HPDE6-E6E7 (cell line): Measurements from ENCODE around the gene CPXM1.
"Not testable (repeated sequence)": the region's sequence is repeated elsewhere in the genome, so short reads cannot be mapped to it uniquely, and the experiment has no call there.

Experiments used
- DNase-seq: peaks from one replicate; pipeline ENCODE4 v3.0.0; 2011; ENCODE audit warnings: missing footprints; ENCODE audit errors: extremely low spot score

Gene CPXM1

DNA sequence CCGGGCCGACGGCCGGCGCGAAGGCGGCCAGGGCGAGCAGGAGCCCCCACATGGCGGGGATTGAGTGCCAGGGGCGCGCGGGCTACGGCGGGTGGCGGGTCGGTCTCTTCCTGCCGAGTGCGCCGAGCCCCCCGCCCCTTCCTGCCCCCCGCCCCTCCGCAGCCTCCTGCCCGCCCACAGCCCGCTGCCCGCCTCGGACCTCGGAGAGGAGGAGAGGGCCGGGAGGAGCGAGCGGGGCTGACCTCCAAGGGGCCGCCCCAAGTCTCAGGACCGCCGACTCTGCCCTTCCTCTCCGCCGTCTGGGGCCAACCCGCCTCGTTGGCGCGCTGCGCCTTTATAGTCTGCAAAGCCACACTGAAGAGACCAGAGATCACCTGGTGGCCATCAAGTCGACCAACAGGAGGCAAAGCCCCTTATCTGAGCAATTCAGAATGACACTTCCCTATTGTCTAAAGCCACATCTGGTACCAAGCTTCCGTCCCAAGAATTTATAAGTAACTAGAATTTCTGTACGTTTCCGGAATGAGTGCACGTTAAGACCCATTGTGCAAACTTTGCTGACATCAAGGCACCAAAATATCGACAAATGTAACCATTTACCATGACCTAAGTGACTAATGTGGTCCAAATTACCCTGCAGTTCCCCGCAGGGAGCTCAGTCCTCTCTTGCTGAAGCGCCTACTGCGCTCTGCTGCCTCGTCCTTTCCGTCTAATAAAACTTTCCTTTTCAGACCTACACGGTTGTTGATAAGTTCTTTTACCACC lies at the start of gene CPXM1:
Gene CPXM1, minus strand, starts transcription at position 107 of the 765 bp plus-strand sequence. Its CDS starts 55 bp downstream, at position 52.
- no peak for DNase-seq

DNA sequence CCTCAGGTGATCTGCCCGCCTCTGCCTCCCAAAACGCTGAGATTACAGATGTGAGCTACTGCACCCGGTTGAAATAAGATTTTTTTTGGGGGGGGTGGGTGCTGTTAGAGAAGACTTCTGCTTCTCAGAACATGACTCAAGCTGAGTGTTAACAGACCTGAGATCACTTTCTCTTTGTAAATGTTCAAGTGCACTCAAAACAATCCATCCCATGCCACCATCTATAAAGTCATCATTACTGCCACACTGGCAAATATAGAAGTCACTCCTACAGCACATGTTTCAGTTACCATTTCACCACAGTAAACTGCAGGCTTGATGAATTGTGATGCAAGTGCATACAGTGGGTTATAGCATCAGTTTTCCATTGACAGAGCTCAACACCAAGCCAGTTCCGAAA lies 49.1 kb upstream of the CPXM1 start:
- no peak for DNase-seq

DNA sequence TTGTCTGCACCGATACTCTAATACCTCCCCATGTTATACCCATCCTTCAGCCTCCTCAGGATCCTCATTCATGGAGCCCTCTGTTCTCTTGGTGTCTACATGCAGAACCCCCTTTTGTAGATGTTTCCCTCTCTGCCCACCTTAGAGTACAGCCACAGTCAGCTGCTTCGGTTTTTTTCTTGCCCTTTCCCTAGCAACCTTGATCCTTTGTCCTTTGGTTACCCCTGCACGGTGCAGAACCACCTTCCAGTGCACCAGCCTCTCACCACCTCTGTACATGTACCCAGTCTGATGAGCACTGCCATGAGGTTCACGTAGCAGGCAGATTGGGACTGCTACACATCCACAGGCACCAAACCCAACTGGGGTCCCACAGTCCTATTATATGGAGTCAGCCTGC lies 47.4 kb upstream of the CPXM1 start:
- no peak for DNase-seq

DNA sequence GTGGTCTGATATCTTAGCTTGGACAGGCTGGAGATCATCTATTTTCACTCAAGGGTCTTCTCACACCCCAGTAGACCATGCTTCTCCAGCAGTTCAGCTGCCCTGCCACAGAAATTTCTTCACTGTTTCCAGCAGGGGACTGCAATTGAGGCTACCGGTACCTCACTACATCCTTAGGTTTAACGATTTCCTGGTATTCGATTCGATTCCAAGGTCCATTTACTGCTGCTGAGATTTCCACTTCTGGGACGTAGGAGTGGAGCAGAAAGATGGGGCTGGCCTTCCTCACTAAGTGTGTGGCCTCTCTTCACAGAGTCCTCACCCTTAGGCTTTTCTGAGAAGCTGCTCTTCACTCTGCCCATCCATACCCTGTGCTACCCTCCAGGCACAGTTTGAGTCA lies 46.3 kb upstream of the CPXM1 start:
- DNase-seq = no peak

DNA sequence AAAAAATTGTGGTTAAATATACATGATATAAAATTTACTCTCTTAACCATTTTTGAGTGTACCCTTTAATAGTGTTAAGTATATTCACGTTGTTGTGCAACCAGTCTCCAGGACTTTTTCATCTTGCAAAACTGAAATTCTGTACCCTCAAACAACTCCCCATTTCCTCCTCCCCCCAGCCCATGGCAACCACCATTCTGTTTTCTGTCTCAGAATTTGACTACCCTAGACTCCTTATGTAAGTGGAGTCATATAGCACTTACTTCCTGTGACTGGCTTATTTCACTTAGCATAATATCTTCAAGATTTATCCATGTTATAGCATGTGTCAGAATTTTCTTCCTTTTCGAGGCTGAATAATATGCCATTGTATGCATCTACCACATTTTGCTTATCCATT lies 45.2 kb upstream of the CPXM1 start:
- no peak for DNase-seq

DNA sequence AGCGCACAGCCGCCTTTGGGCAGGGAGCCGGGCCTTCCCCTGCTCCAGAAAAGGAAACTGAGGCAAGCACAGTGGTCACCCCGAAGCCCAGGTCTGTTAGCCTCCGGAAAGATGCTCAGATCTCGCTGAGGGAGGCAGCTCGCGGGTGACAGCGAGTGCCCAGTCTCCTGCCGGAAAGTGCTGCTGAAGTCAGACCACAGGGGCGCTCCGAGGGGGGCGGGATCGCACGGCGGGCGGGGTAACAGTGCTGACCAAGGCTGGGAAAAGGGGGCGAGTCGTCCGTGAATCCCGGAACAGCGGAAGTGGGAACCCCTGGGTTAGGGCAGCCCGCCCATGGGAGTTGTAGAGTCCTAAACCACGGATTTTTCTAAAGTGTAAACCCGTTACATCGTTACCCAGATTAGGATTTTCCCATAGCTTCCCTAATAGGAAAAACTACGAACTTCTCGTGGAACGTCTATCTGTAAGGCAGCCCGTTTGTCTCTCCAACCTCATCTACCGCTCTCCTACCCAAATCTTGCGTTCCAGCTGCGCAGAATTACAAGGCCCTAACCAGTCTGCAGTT lies 40.6 kb upstream of the CPXM1 start:
- peak; percentile 61 for DNase-seq

DNA sequence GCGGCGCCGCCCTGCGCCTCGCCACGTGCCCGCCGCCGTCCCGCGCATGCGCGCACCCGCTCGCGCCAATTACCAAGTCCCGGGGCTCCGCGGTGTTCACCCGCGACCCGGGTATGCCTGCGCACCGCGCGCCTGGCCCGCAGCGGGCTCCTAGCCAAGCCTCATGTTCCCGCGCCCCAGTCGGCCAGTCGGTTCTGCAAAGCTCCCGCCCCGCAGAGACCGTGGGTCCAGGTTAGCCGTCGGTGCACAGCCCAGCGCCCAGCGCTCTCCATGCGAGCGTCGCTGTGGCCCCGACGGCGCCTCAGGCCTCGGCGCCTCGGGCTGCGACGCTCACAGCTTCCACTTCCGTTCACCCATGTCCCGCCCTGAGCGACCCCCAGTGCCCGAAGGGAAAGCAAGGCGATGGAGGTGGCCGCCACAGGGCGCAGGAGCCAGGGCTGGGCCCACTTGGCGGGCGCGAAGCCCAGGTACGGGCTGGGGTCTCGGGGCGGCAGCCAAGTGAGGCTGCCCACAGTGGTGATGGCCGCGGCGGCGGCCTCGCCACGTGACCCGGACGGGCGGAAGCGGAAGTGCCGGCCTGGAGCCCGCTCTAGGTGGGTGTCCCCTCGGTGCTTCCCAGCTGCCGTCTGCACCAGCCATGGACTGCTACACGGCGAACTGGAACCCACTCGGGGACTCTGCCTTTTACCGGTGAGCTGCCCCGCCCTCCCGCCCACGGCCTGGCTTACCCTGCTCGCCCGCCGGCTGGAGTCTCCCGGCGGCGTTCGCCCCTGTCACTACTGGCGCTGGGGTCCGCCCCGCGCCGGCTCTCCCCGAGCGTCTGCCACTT lies 39.9 kb upstream of the CPXM1 start, which contains the start of the genes PCED1A and VPS16:
Gene PCED1A, minus strand, starts transcription at position 518 of the 829 bp plus-strand sequence. CDS start 743 bp downstream, outside the sequence.
Gene VPS16, plus strand, starts transcription at position 608 of the 829 bp plus-strand sequence. Its CDS starts 30 bp downstream, at position 638.
- DNase-seq = peak; percentile 99

DNA sequence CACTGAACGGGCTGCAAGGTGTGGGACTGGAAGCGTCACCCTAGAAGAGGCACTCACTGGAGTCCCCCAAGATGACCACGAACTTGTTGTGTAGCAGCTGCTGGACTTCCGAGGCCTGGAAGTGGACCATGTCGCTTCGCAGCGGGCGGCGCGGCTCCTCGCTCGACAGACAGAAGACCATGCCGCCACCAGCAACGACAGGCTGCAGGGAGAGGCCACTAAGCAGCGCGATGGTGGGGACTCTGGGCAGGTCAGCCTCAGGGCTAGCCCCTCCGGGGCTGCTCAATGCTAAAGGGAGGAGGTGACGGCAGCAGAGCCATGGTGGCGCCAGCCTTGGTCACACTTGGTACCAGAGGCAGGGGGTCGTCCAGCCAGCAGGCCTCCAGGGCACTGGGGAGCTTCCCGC lies 39.3 kb upstream of the CPXM1 start:
- DNase-seq = no peak

DNA sequence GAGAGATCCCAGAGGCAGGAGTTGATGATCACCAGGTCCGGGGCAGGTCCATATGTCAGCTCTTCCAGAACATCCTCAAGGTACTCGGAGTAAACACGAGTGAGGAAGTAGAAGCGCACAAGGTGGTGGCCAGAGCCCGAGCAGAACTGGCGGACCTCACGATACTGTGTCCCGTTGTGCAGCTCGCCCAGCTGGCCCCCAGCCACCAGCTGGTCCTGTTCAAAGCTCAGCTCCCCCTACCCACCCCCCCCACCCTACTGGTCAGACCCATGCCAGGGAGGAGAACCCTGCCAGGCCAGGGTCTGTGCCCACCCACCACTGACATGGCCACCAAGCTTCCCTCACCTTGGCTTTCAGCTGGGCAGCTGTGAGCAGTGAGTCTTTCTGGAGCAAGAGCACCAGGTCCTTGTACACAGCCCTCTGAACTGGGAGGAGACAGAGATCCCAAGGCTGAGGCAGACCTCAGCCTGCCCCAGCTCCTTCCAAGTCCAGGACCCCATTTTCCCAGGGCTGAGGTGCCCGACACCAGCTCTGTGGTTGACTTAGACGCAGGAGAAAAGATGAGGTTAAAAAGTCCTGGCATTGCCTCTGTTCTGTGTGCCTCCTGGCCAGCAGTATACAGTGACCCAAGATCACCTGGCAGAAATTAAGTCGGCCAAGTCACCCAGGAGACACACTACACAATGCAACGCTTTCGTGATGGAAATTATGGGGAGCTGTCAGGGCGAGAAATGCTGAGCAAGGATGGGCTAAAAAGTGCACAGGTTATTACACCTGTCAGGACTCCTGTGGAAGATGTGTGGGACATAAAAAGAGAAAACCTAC lies 38.6 kb upstream of the CPXM1 start:
- DNase-seq = no peak

DNA sequence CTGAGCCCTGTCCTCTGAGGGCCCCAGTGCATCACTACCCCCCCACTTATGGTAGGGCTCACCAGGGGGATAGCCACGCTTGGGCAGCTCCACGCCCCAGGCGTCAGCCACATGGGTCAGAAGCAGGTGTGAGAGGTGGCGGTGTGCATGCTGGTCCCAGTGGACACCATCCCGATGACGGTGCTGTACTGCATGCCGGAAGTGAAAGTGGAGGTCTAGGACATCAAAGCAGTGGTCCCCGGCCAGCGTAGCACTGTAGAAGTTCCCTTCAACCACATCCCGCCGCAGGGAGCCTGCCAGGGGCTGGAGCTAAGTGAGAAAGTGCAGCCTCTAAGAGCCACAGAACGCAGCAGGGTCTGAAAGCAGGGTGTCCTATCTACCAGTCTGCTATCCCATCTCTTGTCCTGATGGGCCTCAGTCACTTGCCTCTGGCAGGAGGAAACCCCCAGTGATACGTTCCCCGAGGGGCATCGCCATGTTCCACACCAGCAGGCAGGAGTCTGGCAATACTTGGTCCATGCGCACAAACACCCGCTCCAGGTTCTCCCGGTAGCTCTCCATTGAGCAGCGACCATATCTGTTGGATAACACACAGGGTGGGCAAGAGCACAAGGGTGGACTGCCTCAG lies 37.9 kb upstream of the CPXM1 start:
- DNase-seq = no peak

DNA sequence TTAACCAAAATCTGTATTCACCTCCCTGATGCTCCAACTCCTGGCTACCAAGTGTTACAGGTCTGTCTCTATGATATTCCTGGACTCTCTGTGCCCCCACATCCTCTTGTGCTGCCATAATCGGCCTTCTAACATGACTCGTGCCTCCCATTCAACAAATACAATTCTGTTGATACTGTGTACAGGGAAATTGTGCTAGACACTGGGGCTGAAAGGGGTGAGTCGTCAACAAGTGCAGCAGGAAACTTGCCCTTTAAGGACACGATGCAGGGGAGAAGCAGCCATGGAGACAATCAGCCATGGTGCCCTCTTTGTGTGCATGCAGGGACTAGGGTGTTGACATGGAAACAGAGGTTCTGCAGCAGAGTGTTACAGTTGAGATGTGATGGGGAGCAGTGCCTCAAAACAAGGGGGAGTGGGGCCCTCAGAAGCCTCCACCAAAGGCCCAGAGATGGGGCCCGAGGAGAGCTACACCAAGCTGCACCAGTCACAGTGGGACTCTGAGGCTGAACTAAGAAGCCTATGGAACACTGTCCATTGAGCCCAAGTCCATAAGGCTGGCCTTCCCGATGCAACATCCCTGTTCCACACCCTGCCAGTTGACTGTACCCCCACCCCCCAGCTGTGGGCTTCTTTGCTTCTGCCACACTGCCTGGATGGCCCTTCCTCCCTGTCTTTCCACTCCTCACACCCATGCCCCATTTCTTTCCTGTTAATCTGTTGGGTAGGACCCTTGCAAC lies 37.0 kb upstream of the CPXM1 start:
- DNase-seq = no peak

DNA sequence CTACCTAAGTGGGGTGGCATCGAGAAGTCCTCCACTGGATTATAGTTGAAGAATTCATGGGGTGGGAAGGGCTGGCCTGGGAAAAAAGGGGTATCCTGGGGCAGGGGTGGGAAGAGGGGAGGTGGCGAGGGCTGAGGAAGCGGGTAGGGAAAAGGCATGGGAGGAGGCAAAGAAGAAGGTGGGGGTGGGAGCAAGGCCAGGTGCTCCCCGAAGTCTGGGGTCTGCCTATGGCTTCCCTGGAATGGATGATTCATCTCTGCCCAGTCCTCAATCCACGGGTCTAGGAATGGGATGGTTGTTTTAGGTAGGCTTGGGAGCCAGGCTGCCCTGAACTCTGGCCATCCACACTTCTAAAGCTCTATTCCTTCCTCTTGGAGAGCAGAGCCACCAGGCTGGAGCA lies 35.6 kb upstream of the CPXM1 start:
- no peak for DNase-seq

DNA sequence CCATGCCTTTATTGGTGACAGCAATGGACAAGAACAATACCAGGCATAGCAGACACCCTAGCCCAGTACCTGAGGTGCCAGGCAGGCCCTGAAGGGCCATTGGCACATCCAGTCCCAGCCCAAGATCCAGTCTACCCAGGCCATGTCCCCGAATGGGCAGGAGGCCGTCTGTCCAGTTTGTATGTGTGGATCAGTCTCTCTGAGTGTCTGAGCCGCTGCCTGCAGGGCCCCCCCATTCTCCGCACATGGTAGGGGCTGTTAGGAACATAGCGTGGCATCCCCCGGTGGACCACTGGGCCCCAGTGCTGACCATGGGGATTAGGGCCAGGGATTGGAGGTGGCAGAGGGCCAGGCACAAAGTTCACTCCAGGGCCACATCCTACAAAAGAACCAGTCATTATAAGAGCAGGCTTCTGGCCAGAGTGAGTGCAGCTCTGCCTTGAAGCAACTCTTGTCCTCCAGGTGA lies 34.9 kb upstream of the CPXM1 start:
- DNase-seq = no peak

DNA sequence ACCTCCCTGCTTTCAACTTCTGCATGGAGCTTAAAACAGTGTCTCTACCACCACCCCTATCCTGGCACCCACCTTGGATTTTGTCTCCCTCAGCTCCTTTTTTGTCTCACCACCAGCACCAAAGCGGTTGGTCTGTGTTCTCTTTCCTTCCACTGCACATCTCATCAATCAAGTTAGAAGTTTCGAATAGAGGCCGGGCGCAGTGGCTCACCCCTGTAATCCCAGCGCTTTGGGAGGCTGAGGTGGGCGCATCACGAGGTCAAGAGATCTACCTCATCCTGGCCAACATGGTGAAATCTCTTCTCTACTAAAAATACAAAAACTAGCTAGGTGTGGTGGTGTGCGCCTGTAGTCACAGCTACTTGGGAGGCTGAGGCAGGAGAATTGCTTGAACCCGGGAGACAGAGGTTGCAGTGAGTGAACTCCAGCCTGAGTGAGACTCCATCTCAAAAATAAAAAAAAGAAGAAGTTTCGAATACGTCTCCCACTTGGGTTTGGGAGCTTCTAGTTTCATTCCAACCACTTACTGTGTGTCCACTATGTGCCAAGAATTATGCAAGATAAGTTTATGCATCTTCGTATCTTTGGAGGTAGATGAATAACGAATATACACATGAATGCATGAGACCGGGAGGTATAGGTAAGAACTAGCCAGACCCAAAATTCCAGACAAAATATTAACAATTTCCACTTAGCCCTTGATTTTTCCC lies 34.1 kb upstream of the CPXM1 start:
- DNase-seq = no peak

DNA sequence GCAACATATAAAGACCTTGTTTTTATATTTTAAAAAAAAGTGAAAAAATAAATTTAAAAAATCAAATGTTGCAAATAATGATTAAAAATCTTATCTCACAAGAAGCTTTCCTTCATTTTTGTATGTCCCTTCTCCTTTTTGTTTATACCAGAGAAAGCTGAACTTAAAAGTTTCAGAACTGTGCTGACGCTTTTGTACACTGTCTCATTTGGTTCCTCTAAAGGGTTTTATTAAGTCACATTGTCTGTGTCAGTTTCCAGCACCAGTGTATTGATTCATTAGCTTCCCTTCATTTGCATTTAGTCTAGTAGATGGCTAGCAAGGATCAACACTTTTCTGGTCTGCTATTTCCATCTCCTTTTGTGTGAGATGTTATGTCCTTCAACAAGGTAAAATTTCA lies 33.3 kb upstream of the CPXM1 start:
- DNase-seq = no peak

DNA sequence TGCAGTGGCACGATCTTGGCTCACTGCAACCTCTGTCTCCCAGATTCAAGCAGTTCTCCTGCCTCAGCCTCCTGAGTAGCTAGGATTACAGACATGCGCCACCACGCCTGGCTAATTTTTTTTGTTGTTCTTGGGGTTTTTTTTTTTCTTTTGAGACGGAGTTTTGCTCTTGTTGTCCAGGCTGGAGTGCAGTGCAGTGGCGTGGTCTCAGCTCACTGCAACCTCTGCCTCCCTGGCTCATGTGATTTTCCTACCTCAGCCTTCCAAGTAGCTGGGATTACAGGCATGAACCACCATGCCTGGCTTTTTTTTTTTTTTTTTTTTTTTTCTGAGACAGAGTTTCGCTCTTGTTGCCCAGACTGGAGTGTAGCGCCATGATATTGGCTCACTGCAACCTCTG lies 30.8 kb upstream of the CPXM1 start:
- not testable (repeated sequence) for DNase-seq

DNA sequence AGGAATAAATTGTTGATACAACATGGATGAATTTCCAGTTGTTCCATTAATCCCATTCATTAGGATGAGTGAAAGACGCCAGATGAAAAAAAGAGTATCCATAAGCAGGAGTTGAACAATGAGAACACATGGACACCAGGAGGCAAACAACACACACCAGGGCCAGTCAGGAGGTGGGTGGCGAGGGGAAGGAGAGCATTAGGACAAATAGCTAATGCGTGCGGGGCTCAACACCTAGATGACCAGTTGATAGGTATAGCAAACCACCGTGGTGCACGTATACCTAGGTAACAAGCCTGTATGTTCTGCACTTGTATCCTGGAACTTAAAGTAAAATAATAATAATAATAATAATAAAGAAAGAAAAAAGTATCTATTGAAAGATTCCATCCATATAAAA lies 28.9 kb upstream of the CPXM1 start:
- DNase-seq = no peak

DNA sequence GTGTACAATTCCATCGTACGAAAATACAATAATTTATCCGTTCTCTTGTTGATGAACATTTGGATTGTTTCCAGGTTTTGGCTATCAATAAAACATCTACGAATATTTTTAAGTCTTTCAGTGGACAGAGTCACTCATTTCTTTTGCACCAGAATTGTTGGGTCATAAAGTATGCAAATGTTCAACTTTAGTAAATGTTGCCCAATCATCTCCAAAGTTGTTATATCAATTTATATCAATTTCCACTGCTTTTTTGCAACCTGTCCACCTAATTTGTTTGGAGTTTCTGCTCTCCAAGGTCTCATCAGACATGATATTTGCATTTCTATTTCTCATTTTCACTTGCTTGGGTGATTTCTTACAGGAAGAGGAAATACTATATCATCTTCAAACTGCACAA lies 26.2 kb upstream of the CPXM1 start:
- DNase-seq = no peak

DNA sequence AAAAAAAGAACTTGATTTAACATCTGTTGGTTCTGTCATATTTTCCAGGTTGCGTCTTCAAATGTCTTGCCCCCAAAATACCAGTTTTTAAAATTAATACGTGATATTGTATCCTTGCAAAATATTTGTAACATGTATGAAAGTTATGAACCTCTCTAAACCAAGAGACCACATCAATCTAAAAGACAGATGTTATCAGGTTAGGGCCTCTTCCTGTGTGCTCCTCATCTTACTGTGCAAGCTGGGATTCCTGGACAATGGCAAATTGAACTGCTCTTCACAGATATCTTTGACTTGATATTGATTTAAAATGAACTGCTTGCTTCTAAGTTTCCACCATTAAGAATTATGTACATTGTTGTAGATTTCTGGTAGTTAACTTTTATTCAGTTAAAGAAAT lies 25.3 kb upstream of the CPXM1 start:
- DNase-seq = no peak

DNA sequence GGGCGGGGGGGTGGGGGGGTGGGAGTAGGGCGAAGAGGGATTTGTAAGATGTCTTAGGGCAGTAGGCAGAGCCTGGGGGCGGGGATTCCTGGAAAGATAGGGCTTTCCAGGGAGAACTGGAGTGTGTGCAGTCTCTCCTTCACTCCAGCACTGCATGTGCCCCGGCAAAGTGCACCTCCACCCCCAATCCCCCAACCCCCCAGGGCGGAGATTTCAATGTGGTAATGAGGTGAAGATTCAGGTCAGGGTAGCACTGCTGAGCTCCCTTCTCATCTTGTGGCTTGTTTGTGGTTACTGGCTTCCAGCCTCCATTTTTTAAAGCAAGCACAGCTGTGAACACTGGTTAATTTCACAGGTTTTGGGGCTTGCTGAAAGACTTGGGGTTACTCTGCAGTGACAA lies 21.6 kb upstream of the CPXM1 start:
- no peak for DNase-seq
